ENCODE data around the gene GDF11.

GDF11 gene

DNA sequence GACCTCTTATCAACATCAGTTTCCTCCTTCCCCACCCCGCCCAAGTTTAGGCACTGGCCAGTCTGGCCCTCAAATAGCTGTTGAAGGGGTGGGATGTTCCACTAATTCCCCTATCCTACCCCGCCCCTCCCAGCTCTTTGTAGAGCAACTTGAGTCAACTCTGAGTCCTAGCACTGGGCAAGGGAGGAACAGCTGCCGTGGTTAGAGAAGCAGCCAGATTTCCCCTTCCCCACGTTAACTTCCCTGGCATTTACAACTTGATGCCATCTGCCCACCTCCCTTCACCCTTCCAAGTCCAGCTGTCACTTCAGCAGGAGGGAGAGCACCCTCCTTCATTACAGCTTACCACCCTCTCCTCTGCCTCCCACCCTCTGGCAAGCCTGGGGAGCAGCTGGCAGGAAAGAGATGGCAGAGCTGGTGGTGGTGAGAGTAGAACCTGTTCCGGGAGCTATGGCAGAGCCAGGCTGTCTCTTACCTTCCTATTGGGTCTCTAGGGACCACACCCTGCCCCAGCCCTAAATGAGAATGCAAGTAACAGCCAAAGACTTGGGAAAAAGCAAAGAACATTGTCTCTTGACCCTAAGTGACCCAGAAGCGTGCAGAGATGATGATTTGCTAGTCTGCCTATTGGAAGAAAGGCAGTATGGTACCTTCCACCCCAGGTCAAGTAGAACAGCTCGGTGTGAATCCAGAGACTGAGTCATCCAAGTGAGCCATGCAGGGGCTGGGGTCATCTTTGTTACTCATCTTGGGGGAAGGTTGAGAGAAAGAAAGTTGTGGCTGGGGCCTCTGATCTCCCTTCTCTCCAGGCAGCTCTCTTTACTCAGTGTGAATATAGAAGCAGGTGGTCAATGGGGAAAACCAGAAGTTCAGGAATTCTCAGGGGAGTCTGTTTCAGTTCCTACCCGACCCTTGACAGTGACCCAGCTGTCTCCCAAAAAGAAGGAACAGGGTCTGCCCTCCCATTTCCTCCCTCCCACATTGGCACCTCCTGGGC, 25.6 kb upstream of the GDF11 start:
- Histone ChIP-seq H3K4me3 (ENCODE audit: low read length in 2 of 2) (peak overlapping the region; percentile 63 to 88), H3K27me3 (ENCODE audit: control insufficient read depth in 1 of 2, insufficient read depth in 2 of 2, low read length in 2 of 2) (no peaks in the 10 kb centered on the region), H3K36me3 (ENCODE audit: control insufficient read depth in 2 of 2, insufficient read depth in 2 of 2, low read length in 2 of 2) (peaks cover 0 to 3% of the 10 kb centered on the region in 2 donors), H3K9me3 (ENCODE audit: control insufficient read depth in 2 of 2, low read length in 2 of 2) (no peaks in the 10 kb centered on the region), H3K27ac (ENCODE audit: low read length) (peak overlapping the region; percentile 98), H3K4me1 (ENCODE audit: control insufficient read depth, insufficient read depth, low read length) (peaks cover 77% of the 10 kb centered on the region), H3K9ac (ENCODE audit: low read length in 2 of 2) (peak overlapping the region; percentile 87 to 95)

DNA sequence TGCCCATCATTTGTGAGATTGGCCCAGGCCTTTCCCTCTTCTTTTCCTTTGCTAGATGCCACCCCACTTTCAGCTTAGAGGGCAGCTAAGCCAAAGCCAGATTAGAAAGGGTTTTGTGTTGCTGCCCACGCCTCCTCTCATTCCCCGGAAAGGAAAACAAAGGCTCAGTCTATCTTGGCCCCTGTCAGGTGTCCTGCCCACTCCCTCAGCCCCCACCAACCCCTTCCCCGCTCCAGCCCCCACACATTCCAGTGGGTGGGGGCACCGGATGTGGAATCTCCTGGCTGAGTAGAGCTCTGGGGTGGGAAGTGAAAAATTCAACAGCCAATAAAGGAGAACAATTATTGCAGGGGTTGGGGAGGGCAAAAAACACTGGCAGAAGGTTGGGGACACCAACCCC, 24.9 kb upstream of the GDF11 start:
- Histone ChIP-seq H3K4me1 (ENCODE audit: control insufficient read depth, insufficient read depth, low read length) (peaks cover 71% of the 10 kb centered on the region), H3K27ac (ENCODE audit: low read length) (peak overlapping the region; percentile 98)

DNA sequence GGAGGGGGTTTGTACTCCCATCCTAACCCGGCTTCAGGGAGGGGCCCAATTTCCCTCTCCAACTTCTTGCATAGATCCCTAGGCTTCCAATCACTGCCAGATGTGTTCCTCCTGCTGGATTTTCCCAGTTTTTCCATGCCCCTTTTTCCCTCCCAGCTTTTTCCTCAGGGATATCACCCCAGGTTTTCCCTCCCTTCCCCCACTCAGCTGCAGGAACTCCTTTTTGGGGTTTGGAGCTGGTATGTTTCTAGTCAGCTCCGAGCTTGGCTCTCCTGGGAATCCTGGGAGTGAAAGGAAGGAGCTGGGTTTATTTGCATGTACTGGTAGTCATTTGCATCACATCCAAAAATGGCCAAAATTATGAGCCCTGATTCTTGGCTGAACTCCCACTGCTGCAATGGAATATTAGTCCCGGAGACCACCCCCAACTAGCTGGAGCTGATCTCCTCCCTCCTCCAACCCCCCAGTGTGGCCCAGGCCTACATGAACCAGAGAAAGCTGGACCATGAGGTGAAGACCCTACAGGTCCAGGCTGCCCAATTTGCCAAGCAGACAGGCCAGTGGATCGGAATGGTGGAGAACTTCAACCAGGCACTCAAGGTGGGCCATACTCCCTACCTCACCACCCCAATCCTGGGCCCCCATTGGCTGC, 24.2 kb upstream of the GDF11 start:
- no peaks in the 10 kb centered on the region for H3K9me3 ChIP-seq (ENCODE audit: control insufficient read depth in 2 of 2, low read length in 2 of 2)
- H3K4me3 ChIP-seq (ENCODE audit: low read length in 2 of 2): peak overlapping the region in 1 of 2 donors; percentile 22
- peak overlapping the region; percentile 98 for H3K27ac ChIP-seq (ENCODE audit: low read length)
- peaks cover 6 to 7% of the 10 kb centered on the region in 2 donors for H3K36me3 ChIP-seq (ENCODE audit: control insufficient read depth in 2 of 2, insufficient read depth in 2 of 2, low read length in 2 of 2)
- peak overlapping the region in 1 of 2 donors; percentile 87 for H3K9ac ChIP-seq (ENCODE audit: low read length in 2 of 2)
- peaks cover 75% of the 10 kb centered on the region for H3K4me1 ChIP-seq (ENCODE audit: control insufficient read depth, insufficient read depth, low read length)
- no peaks in the 10 kb centered on the region for H3K27me3 ChIP-seq (ENCODE audit: control insufficient read depth in 1 of 2, insufficient read depth in 2 of 2, low read length in 2 of 2)

More for the DNA sequence above, 24.9 kb upstream of the GDF11 start:
- peaks cover 3% of the 10 kb centered on the region in 2 donors for H3K36me3 ChIP-seq (ENCODE audit: control insufficient read depth in 2 of 2, insufficient read depth in 2 of 2, low read length in 2 of 2)
- no peaks in the 10 kb centered on the region for H3K9me3 ChIP-seq (ENCODE audit: control insufficient read depth in 2 of 2, low read length in 2 of 2)
- peak overlapping the region; percentile 13 to 87 for H3K9ac ChIP-seq (ENCODE audit: low read length in 2 of 2)
- H3K4me3 ChIP-seq (ENCODE audit: low read length in 2 of 2): peak overlapping the region in 1 of 2 donors; percentile 15
- H3K27me3 ChIP-seq (ENCODE audit: control insufficient read depth in 1 of 2, insufficient read depth in 2 of 2, low read length in 2 of 2): no peaks in the 10 kb centered on the region

GRCh38 chr12:55719371-55719770, 23.6 kb upstream of the GDF11 start:
- Histone ChIP-seq H3K9ac (ENCODE audit: low read length in 2 of 2) (peak overlapping the region; percentile 60 to 87), H3K4me1 (ENCODE audit: control insufficient read depth, insufficient read depth, low read length) (peaks cover 81% of the 10 kb centered on the region), H3K27me3 (ENCODE audit: control insufficient read depth in 1 of 2, insufficient read depth in 2 of 2, low read length in 2 of 2) (no peaks in the 10 kb centered on the region), H3K9me3 (ENCODE audit: control insufficient read depth in 2 of 2, low read length in 2 of 2) (no peaks in the 10 kb centered on the region), H3K36me3 (ENCODE audit: control insufficient read depth in 2 of 2, insufficient read depth in 2 of 2, low read length in 2 of 2) (peaks cover 10 to 13% of the 10 kb centered on the region in 2 donors), H3K27ac (ENCODE audit: low read length) (peak overlapping the region; percentile 98), H3K4me3 (ENCODE audit: low read length in 2 of 2) (peak overlapping the region in 1 of 2 donors; percentile 63)

DNA sequence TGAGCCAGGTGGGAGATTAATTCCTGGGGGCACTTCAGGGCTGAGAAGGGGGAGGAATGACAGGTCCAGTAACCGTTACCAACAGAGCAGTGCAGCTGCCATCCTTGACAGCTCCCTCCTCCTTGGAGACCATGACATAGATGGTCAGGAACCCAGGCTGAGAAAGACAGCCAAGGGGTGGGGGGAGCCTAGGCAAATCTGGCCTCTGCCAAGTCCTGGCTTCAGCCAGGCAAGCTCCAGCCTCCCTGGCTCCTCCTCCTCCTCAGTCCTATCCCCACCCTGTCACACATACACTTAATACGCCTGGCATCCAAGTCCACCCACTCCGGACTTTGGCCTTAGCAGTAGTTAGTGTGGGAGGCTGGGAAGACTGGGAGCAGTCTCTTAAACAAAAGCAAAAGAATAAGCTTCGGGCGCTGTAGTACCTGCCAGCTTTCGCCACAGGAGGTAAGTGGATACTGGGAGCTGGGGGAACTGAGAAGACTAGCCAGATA, 22.8 kb upstream of the GDF11 start, which contains the start of gene RDH5:
TSS of gene RDH5 (plus strand) at position 323 of the 494 bp plus-strand sequence. CDS start 792 bp downstream, outside the sequence.
- Histone ChIP-seq H3K4me3 (ENCODE audit: low read length in 2 of 2) (peak within 1 kb of the TSS; percentile 40 to 63), H3K4me1 (ENCODE audit: control insufficient read depth, insufficient read depth, low read length) (peaks cover 84% of the 10 kb centered on the region), H3K36me3 (ENCODE audit: control insufficient read depth in 2 of 2, insufficient read depth in 2 of 2, low read length in 2 of 2) (peaks cover 17 to 18% of the 10 kb centered on the region in 2 donors), H3K27ac (ENCODE audit: low read length) (peak within 1 kb of the TSS; percentile 98), H3K27me3 (ENCODE audit: control insufficient read depth in 1 of 2, insufficient read depth in 2 of 2, low read length in 2 of 2) (no peaks in the 10 kb centered on the region), H3K9me3 (ENCODE audit: control insufficient read depth in 2 of 2, low read length in 2 of 2) (no peaks in the 10 kb centered on the region), H3K9ac (ENCODE audit: low read length in 2 of 2) (peak within 1 kb of the TSS; percentile 73 to 87)

GRCh38 chr12:55720894-55721444, 22.0 kb upstream of the GDF11 start:
- Histone ChIP-seq H3K4me1 (ENCODE audit: control insufficient read depth, insufficient read depth, low read length) (peaks cover 87% of the 10 kb centered on the region), H3K27ac (ENCODE audit: low read length) (peak overlapping the region; percentile 98), H3K36me3 (ENCODE audit: control insufficient read depth in 2 of 2, insufficient read depth in 2 of 2, low read length in 2 of 2) (peaks cover 26% of the 10 kb centered on the region in 2 donors), H3K27me3 (ENCODE audit: control insufficient read depth in 1 of 2, insufficient read depth in 2 of 2, low read length in 2 of 2) (no peaks in the 10 kb centered on the region), H3K9me3 (ENCODE audit: control insufficient read depth in 2 of 2, low read length in 2 of 2) (no peaks in the 10 kb centered on the region), H3K4me3 (ENCODE audit: low read length in 2 of 2) (peak overlapping the region; percentile 40 to 63), H3K9ac (ENCODE audit: low read length in 2 of 2) (peak overlapping the region; percentile 36 to 52)

- Histone ChIP-seq H3K4me1 (ENCODE audit: control insufficient read depth, insufficient read depth, low read length) (peaks cover 89% of the 10 kb centered on the region), H3K36me3 (ENCODE audit: control insufficient read depth in 2 of 2, insufficient read depth in 2 of 2, low read length in 2 of 2) (peaks cover 30 to 32% of the 10 kb centered on the region in 2 donors), H3K4me3 (ENCODE audit: low read length in 2 of 2) (peak overlapping the region in 1 of 2 donors; percentile 63)
These were observed 21.2 kb upstream of the GDF11 start for GRCh38 chr12:55721601-55722213.

DNA sequence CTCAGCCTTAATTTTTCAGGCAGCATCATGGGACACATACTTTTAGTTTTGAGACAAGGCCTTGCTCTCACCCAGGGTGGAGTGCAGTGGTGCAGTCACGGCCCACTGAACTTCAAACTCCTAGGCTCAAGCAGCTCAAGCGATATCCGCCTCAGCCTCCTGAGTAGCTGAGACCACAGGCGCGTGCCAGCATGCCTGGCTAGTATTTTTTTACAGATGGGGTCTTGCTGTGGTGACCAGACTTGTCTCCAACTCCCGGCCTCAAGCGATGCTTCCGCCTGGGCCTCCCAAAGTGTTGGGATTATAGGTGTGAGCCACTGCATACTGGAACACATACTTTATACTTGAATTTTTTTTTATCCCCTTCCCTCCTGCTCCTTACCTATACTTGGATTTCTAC, 20.0 kb upstream of the GDF11 start:
- H3K4me1 ChIP-seq (ENCODE audit: control insufficient read depth, insufficient read depth, low read length): peaks cover 89% of the 10 kb centered on the region
- H3K27me3 ChIP-seq (ENCODE audit: control insufficient read depth in 1 of 2, insufficient read depth in 2 of 2, low read length in 2 of 2): no peaks in the 10 kb centered on the region
- peaks cover 31 to 36% of the 10 kb centered on the region in 2 donors for H3K36me3 ChIP-seq (ENCODE audit: control insufficient read depth in 2 of 2, insufficient read depth in 2 of 2, low read length in 2 of 2)
- H3K9ac ChIP-seq (ENCODE audit: low read length in 2 of 2): no peak overlapping the region
- H3K27ac ChIP-seq (ENCODE audit: low read length): peak overlapping the region; percentile 76
- no peak overlapping the region for H3K4me3 ChIP-seq (ENCODE audit: low read length in 2 of 2)
- no peaks in the 10 kb centered on the region for H3K9me3 ChIP-seq (ENCODE audit: control insufficient read depth in 2 of 2, low read length in 2 of 2)

More at GRCh38 chr12:55721601-55722213, 21.2 kb upstream of the GDF11 start:
- no peaks in the 10 kb centered on the region for H3K27me3 ChIP-seq (ENCODE audit: control insufficient read depth in 1 of 2, insufficient read depth in 2 of 2, low read length in 2 of 2)
- peak overlapping the region; percentile 98 for H3K27ac ChIP-seq (ENCODE audit: low read length)
- peak overlapping the region in 1 of 2 donors; percentile 52 for H3K9ac ChIP-seq (ENCODE audit: low read length in 2 of 2)
- H3K9me3 ChIP-seq (ENCODE audit: control insufficient read depth in 2 of 2, low read length in 2 of 2): no peaks in the 10 kb centered on the region

DNA sequence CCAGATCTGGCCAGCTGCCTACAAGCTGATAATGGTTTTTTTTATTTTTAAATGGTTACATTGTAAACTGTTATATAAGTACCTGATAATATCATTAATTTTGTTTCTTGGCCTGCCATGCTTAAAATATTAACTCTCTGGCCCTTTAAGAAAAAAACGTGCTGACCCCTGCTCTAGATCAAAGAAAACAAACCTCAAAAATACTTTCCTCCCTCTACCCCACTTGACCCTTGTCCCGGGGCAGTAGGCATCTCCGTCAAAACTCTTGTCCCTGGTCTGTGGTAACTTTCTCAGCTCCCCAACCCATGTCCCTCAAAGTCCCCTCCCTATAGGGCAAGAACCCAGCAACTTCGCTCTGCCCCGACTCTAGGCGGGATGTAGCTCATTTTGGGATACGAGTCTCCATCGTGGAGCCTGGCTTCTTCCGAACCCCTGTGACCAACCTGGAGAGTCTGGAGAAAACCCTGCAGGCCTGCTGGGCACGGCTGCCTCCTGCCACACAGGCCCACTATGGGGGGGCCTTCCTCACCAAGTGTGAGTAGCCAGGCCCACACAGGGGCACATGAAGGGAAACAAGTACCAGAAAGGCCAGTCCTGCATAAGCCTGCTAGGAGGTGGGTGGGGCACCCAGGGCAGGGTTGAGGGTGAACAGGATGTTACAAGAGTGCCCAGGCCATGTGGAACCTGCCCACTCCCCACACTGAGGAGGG, 19.3 kb upstream of the GDF11 start:
- H3K9ac ChIP-seq (ENCODE audit: low read length in 2 of 2): peak overlapping the region in 1 of 2 donors; percentile 9
- peaks cover 31 to 36% of the 10 kb centered on the region in 2 donors for H3K36me3 ChIP-seq (ENCODE audit: control insufficient read depth in 2 of 2, insufficient read depth in 2 of 2, low read length in 2 of 2)
- H3K27ac ChIP-seq (ENCODE audit: low read length): peak overlapping the region; percentile 76
- H3K9me3 ChIP-seq (ENCODE audit: control insufficient read depth in 2 of 2, low read length in 2 of 2): no peaks in the 10 kb centered on the region
- peaks cover 82% of the 10 kb centered on the region for H3K4me1 ChIP-seq (ENCODE audit: control insufficient read depth, insufficient read depth, low read length)
- no peaks in the 10 kb centered on the region for H3K27me3 ChIP-seq (ENCODE audit: control insufficient read depth in 1 of 2, insufficient read depth in 2 of 2, low read length in 2 of 2)
- H3K4me3 ChIP-seq (ENCODE audit: low read length in 2 of 2): peak overlapping the region in 1 of 2 donors; percentile 15
